Subcutaneous adipose tissue (tissue), 4 donors: ENCODE data around the gene ATG16L1. TPM values are rescaled to one million over a fixed set of nuclear protein-coding genes. Genes with fewer than 3 reads are reported as not detected.

Experiments used
- total RNA-seq, 4 donors: library from RNA; depleted of rRNA; stranded (reverse); fragments of >200 nt; gene quantifications; one replicate each; pipeline ENCODE4 v1.1.0, GENCODE V29; 2016
- TF ChIP-seq, protein P1 (sequence below): fragments of 450-650 bp; IDR thresholded peaks from one replicate; pipeline ENCODE4 v1.5.1; 2016; ENCODE audit warnings: low read depth, mild to moderate bottlenecking, control low read depth, antibody characterized with exemption, moderate library complexity

ATG16L1 gene
- total RNA-seq, 4 donors from 2014 or later: 16.1 to 31.8 (median 19.7) TPM

DNA sequence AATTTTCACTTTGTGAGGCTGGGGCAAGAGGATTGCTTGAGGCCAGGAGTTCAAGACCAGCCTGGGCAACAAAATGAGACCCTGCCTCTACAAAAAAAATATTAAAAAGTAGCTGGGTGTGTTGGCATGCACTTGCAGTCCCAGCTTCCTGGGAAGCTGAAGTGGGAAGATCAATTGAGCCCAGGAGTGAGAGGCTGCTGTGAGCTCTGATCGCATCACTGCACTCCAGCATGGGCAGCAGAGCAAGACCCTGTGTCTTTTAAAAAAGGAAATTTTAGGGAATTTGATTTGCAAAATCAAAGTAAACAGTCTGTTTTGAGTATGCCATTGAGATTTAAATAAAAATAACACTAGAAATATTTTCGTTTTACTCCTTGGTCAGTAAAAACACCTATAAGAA lies 27.4 kb downstream of the ATG16L1 start:
- TF ChIP-seq, protein P1, sequence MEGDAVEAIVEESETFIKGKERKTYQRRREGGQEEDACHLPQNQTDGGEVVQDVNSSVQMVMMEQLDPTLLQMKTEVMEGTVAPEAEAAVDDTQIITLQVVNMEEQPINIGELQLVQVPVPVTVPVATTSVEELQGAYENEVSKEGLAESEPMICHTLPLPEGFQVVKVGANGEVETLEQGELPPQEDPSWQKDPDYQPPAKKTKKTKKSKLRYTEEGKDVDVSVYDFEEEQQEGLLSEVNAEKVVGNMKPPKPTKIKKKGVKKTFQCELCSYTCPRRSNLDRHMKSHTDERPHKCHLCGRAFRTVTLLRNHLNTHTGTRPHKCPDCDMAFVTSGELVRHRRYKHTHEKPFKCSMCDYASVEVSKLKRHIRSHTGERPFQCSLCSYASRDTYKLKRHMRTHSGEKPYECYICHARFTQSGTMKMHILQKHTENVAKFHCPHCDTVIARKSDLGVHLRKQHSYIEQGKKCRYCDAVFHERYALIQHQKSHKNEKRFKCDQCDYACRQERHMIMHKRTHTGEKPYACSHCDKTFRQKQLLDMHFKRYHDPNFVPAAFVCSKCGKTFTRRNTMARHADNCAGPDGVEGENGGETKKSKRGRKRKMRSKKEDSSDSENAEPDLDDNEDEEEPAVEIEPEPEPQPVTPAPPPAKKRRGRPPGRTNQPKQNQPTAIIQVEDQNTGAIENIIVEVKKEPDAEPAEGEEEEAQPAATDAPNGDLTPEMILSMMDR: no peak

DNA sequence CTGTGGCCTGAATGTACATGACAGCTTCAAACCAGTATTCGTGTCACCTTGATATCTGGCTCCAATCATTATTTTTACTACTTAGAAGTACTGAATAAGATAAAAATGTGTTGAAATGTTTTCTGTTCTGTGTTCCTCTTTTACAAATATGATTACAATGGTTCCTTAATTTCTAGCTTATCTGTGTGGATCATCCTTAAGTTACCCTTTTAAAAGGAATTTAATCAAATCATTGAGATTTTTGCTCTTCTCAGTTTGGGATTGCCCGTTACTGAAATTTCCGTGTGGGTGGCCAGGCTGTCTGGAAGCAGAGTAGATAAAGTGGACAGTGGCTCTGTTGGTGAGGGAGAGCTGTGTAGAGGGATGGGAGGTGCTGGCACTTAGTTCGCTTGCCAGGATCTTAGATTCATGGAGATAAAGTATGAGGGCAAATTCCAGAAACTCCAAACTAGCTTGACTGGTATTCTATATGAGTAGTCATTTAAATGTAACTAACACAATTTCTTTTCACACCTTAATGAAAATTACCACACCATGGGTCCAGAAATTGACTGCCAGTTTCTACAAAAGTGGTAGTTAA lies 28.7 kb downstream of the ATG16L1 start:
- TF ChIP-seq, protein P1: no peak

DNA sequence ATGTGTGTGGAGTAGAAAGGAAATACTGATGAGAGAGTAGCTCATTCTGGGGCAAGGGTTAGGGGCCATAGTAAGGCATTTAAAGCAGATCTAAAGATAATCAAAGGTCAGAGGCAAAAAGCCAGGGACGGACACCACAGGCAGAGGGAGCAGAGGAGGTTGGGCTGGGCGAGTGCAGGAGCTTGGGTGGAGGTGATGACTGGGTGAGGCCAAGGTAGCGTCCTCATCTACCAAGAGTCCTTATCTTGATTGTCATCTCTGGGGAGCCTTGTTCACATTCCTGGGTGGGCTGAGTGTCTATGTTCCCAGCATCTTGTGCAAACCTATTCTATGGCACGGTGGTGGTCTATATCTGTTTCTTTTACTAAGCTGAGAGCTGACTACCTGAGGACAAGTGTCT lies 30.1 kb downstream of the ATG16L1 start:
- TF ChIP-seq, protein P1: no peak

DNA sequence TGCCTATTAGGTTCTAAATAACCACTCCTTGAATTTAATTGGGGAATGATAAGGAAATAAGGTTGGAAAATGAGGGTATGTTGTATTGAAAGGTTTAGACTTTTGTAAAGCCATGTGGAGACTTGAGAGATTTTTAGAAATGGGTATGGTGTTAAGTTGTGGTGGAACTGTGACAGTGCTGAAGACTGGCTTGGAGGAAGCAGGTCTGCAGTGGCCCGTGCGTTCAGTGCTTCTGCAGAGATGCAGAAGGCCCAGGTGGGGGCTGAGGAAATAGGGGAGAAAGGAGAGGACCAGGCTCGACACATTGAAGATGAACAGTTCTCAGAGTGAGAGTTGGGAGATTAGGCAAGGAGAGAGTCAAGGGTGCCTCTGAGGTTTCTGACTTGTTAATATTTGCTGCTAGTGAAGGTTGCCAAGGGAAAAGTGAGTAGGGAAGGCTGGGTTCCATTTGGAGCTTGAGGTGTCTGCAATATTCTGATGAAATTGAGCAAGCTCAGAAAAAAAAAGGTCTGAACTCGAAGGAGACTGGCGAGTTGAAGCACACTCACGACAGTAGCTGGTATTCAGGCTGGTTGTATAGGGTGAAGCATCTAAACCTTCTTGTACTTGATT lies 30.6 kb downstream of the ATG16L1 start:
- TF ChIP-seq, protein P1: no peak

DNA sequence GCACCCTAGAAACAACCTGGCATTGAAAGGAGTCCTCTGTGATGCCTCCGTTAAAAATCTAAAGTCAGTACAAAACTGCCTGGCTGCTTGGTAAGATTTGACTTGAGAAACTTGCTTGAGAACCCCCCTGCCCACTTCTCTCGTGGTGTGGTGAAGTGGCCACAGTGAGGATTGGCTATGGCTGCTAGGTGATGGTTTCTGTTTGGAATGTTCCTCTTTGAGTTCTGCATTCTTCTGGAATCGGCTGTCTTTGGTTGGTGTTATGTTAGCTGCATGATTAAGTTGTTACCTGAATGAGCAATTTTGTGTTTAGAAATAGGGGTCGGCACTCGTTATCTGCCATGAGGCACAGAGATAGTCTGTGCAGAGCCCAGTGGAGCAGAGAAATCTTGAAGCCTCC lies 34.4 kb downstream of the ATG16L1 start:
- TF ChIP-seq, protein P1: no peak

DNA sequence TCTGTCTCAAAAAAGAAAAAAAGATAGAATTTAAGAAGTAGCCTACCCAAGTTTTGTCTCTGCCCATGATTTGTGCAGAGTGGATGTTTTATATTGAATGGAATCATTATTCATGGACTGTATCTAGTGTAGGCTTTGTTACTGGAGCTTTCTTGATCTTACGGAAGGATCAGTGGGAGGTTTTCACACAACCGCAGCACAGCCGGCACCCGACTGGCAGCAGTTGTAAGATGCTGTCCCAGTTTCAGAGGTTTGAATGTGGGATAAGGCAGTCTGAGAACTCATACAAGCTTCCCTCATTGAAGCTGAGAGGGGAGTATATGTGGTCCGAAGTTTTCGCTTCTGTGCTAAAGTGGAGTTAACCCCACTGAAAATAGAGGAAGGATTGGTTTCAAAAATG lies 36.4 kb downstream of the ATG16L1 start:
- TF ChIP-seq, protein P1: no peak

DNA sequence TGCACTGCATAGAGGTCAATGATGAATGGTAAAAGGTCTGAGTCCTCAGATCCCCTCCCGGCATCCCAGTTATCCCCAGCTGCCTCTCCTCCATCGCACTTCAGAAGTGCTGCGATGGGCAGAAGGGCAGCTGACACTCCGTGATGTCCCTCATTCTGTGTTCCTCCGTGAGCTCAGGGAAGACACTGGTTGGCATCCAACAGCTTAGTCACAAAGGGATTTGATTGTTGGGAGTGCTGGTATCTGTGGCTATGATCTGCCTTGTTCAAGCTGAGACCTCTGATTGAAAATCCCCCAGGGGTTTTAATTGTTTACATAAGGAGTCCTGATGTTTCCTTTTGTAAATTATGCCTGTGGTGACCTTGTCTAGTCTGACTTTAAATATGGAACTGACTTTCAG lies 37.2 kb downstream of the ATG16L1 start:
- TF ChIP-seq, protein P1: no peak
